Panc1 (cell line): ENCODE results near the gene PCDH10. TPM values are rescaled to one million over a fixed set of nuclear protein-coding genes. Genes with fewer than 3 reads are reported as not detected.

Source experiments
- ATAC-seq: fragments of 200-7000 bp; cut with Tn5 transposase; 2 replicates; pipeline ENCODE4 v1.9.1; 2020; ENCODE audit warnings: mild to moderate bottlenecking, moderate library complexity
- BruUV-seq: library from RNA; stranded (reverse); fragments of 400-500 nt; replicated peaks from 2 replicates; lab custom pipeline; 2021; lab: Mats Ljungman, UMichigan
- CTCF ChIA-PET: fragments of 300-600 bp; sonication (Branson Sonifier 250); formaldehyde crosslinking; loops from one replicate; lab custom pipeline; 2022; ENCODE audit warnings: antibody characterized with exemption; lab: Charles Lee
- POLR2A ChIA-PET: fragments of 300-600 bp; sonication (Branson Sonifier 250); formaldehyde crosslinking; loops from one replicate; lab custom pipeline; 2022; ENCODE audit warnings: antibody characterized with exemption; lab: Charles Lee
- DNase-seq: peaks from one replicate; pipeline ENCODE4 v3.0.0-alpha.2; 2010; ENCODE audit warnings: low read depth, low spot score
- H3K27ac ChIP-seq: 2 replicates; pipeline ENCODE4 v1.5.1; 2011; ENCODE audit warnings: mild to moderate bottlenecking, low read length, inconsistent platforms
- H3K27me3 ChIP-seq: fragments of 200-500 bp; sonication (Bioruptor generic); 2 replicates; pipeline ENCODE4 v1.6.0; 2014; ENCODE audit warnings: low read length, inconsistent platforms; ENCODE audit not compliant: control insufficient read depth, insufficient read depth
- H3K36me3 ChIP-seq: fragments of 200-500 bp; sonication (Bioruptor generic); 2 replicates; pipeline ENCODE4 v1.5.1; 2014; ENCODE audit warnings: inconsistent platforms, mild to moderate bottlenecking, low read length, moderate library complexity; ENCODE audit not compliant: control insufficient read depth, insufficient read depth
- H3K4me1 ChIP-seq: 2 replicates; pipeline ENCODE4 v1.5.1; 2011; ENCODE audit warnings: inconsistent platforms, mild to moderate bottlenecking, low read length, moderate library complexity; ENCODE audit not compliant: control insufficient read depth, insufficient read depth
- H3K4me3 ChIP-seq, 2 experiments: 2 replicates each; pipeline ENCODE4 v1.5.1; 2011 to 2012; ENCODE audit warnings: low read depth in 2 of 2, low read length in 2 of 2, mild to moderate bottlenecking in 2 of 2, inconsistent platforms in 1 of 2, moderate library complexity in 1 of 2
- H3K9me3 ChIP-seq: fragments of 200-500 bp; sonication (Bioruptor generic); 2 replicates; pipeline ENCODE4 v1.5.1; 2014; ENCODE audit warnings: low read depth, mild to moderate bottlenecking, inconsistent platforms, low read length, moderate library complexity; ENCODE audit not compliant: control insufficient read depth, insufficient read depth
- CTCF ChIP-seq: fragments of 450-650 bp; IDR thresholded peaks from 2 replicates; pipeline ENCODE4 v1.5.1; 2017; ENCODE audit warnings: mild to moderate bottlenecking
- POLR2AphosphoS5 ChIP-seq: IDR thresholded peaks from 2 replicates; pipeline ENCODE4 v1.6.1; 2012; ENCODE audit warnings: mild to moderate bottlenecking, low read depth, low read length, moderate library complexity
- REST ChIP-seq, 2 experiments: IDR thresholded peaks; 2 replicates each; pipeline ENCODE4 v1.6.1; 2011 to 2012; ENCODE audit warnings: low read depth in 2 of 2, control low read depth in 1 of 2, low read length in 1 of 2, mild to moderate bottlenecking in 1 of 2, moderate library complexity in 1 of 2; ENCODE audit not compliant: insufficient read depth in 1 of 2
- SIN3A ChIP-seq: IDR thresholded peaks from 2 replicates; pipeline ENCODE4 v1.6.1; 2012; ENCODE audit warnings: low read depth, mild to moderate bottlenecking, low read length, moderate library complexity, borderline replicate concordance; ENCODE audit not compliant: insufficient read depth
- TCF7L2 ChIP-seq: IDR thresholded peaks from 2 replicates; pipeline ENCODE4 v1.6.1; 2011; ENCODE audit warnings: mild to moderate bottlenecking, low read depth, low read length, inconsistent platforms
- in situ Hi-C: cut with HindIII; loops from 2 replicates; pipeline ENCODE4 v1.10.0; 2016; ENCODE audit warnings: low sequenced_read_pairs, low pct_unique_long_range_greater_than_20kb
- intact Hi-C: fragments of 100-400 bp; cut with micrococcal nuclease; formaldehyde crosslinking; loops from one replicate; pipeline ENCODE4 v1.10.0; 2022; ENCODE audit not compliant: unreplicated experiment
- total RNA-seq: library from RNA; stranded (reverse); gene quantifications from one replicate; pipeline ENCODE4 v1.2.1, GENCODE V29; 2021; ENCODE audit not compliant: unreplicated experiment

Gene PCDH10
- total RNA-seq, 1 experiment from 2014 or later, result not detected

GRCh38 chr4:133131829-133132460 is 17.1 kb upstream of the PCDH10 start:
- in situ Hi-C loops (no loop called here), intact Hi-C loops (no loop called here)
- POLR2A ChIA-PET, result no interaction called here
- H3K4me1 ChIP-seq, result no peaks in the 10 kb centered on the region
- TF ChIP-seq POLR2AphosphoS5 (no peak), SIN3A (no peak), TCF7L2 (no peak), REST (IDR thresholded peaks at IDR 0.05; ENCODE audit: insufficient read depth in 1 of 2, low read depth in 2 of 2, low read length in 1 of 2) (no peak), CTCF (no peak)
- DNase-seq (no peak), ATAC-seq (no peak)
- no peak overlapping the region for H3K27ac ChIP-seq
- H3K9me3 ChIP-seq, result no peaks in the 10 kb centered on the region
- no TSS peak for BruUV-seq
- no peaks in the 10 kb centered on the region for H3K27me3 ChIP-seq
- no peaks in the 10 kb centered on the region for H3K36me3 ChIP-seq
- no peak overlapping the region for H3K4me3 ChIP-seq
- CTCF ChIA-PET, result no interaction called here

GRCh38 chr4:133136833-133137232 is 12.3 kb upstream of the PCDH10 start:
- Histone ChIP-seq H3K4me3 (no peak overlapping the region), H3K9me3 (no peaks in the 10 kb centered on the region), H3K4me1 (no peaks in the 10 kb centered on the region), H3K27ac (no peak overlapping the region), H3K36me3 (no peaks in the 10 kb centered on the region), H3K27me3 (no peaks in the 10 kb centered on the region)
- ATAC-seq, result no peak
- no TSS peak for BruUV-seq
- ChIA-PET CTCF (no interaction called here), POLR2A (no interaction called here)
- TF ChIP-seq CTCF (no peak), TCF7L2 (no peak), POLR2AphosphoS5 (no peak), REST (IDR thresholded peaks at IDR 0.05; ENCODE audit: insufficient read depth in 1 of 2, low read depth in 2 of 2, low read length in 1 of 2) (no peak), SIN3A (no peak)
- intact Hi-C loops (no loop called here), in situ Hi-C loops (no loop called here)
- no peak for DNase-seq
